CD4-positive, alpha-beta T cell treated with Interleukin-15 for 4 hours (primary cell): ENCODE results near the gene SACM1L.

Experiments
- DNase-seq: peaks from one replicate; pipeline ENCODE4 v3.0.0-alpha.2; 2020; ENCODE audit warnings: low spot score

Gene SACM1L

GRCh38 chr3:45772341-45773035, 83.3 kb downstream of the SACM1L start:
- DNase-seq: no peak

- no peak for DNase-seq
These were observed 83.9 kb downstream of the SACM1L start for GRCh38 chr3:45773072-45773471.

- no peak for DNase-seq
These were observed 84.7 kb downstream of the SACM1L start for GRCh38 chr3:45773714-45774449.

- DNase-seq: no peak
These were observed 85.7 kb downstream of the SACM1L start for GRCh38 chr3:45774581-45775521.

- DNase-seq: no peak
These were observed 86.5 kb downstream of the SACM1L start for GRCh38 chr3:45775571-45776300.

- no peak for DNase-seq
These were observed 87.1 kb downstream of the SACM1L start for GRCh38 chr3:45776301-45776595.

- no peak for DNase-seq
These were observed 87.4 kb downstream of the SACM1L start for GRCh38 chr3:45776611-45777010.

GRCh38 chr3:45777111-45777745, 88.0 kb downstream of the SACM1L start:
- no peak for DNase-seq

GRCh38 chr3:45777746-45778386, 88.7 kb downstream of the SACM1L start:
- no peak for DNase-seq

GRCh38 chr3:45778761-45779201, 89.6 kb downstream of the SACM1L start:
- DNase-seq: no peak

GRCh38 chr3:45779746-45780735, 90.8 kb downstream of the SACM1L start:
- DNase-seq: no peak

GRCh38 chr3:45781271-45781670, 92.1 kb downstream of the SACM1L start:
- DNase-seq: no peak

- no peak for DNase-seq
These were observed 92.6 kb downstream of the SACM1L start for GRCh38 chr3:45781841-45782240.

GRCh38 chr3:45782381-45782780, 93.2 kb downstream of the SACM1L start:
- DNase-seq: no peak

- no peak for DNase-seq
These were observed 94.5 kb downstream of the SACM1L start for GRCh38 chr3:45783667-45784066.

GRCh38 chr3:45785605-45786150, 96.5 kb downstream of the SACM1L start:
- no peak for DNase-seq

- no peak for DNase-seq
These were observed 97.8 kb downstream of the SACM1L start for GRCh38 chr3:45786801-45787495.

GRCh38 chr3:45787551-45787950, 98.4 kb downstream of the SACM1L start:
- no peak for DNase-seq
